Measurements from ENCODE around the gene MALSU1. TPM values are rescaled to one million over a fixed set of nuclear protein-coding genes. Genes with fewer than 3 reads are reported as not detected.

MALSU1 gene
- total RNA-seq, 1 experiment from 2014 or later, result 108 TPM

DNA sequence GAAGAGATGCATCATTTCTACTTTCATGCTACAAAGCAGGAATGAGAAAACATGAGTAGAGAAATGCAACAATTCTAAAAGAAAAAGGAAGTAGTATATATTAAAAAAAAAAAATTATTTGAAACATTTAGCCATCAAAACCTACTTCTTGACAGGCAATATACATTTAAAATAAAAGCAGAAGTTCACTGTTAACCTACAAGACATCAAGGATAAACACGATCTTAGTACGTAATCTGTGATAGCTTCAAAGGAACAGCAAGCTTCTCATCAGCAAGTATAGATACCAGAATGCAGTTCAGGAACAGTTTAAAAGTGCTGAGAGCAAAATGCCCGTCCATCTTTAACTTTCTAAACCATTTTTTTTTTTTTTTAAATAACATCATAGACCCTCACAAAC lies 36.9 kb downstream of the MALSU1 start:
- peaks cover 36% of the 10 kb centered on the region for H3K36me3 ChIP-seq (replicated peaks; ENCODE audit: control insufficient read depth, insufficient read depth, low read length)
- DNase-seq, result no peak

DNA sequence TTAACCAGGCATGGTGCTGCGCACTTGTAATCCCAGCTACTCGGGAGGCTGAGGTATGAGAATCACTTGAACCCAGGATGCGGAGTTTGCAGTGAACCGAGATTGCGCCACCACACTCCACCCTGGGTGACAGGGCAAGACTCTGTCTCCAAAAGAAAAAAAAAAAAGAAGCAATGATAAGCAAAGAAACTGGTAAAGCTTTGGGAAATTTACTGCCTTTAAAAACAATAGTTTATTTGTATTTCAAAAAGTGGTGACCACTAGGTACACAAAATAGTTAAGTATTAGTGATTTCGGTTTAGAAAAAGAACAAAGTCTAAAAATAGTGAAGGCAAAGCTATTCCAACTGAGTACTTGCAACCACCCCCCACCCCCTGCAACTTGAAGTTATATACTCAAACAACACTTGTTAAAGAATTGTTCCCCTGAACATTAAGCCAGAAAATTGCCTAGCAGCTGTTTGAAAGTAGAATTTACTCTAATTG lies 37.7 kb downstream of the MALSU1 start:
- no peaks in the 10 kb centered on the region for H3K27me3 ChIP-seq (ENCODE audit: control insufficient read depth, insufficient read depth, low read length)
- DNase-seq, result no peak
- H3K4me3 ChIP-seq (ENCODE audit: insufficient read depth, low read depth, low read length), result no peak overlapping the region
- H3K36me3 ChIP-seq (replicated peaks; ENCODE audit: control insufficient read depth, insufficient read depth, low read length), result peaks cover 36% of the 10 kb centered on the region

More for the DNA sequence above, 36.9 kb downstream of the MALSU1 start:
- Histone ChIP-seq H3K4me3 (ENCODE audit: insufficient read depth, low read depth, low read length) (no peak overlapping the region), H3K27me3 (ENCODE audit: control insufficient read depth, insufficient read depth, low read length) (no peaks in the 10 kb centered on the region)

DNA sequence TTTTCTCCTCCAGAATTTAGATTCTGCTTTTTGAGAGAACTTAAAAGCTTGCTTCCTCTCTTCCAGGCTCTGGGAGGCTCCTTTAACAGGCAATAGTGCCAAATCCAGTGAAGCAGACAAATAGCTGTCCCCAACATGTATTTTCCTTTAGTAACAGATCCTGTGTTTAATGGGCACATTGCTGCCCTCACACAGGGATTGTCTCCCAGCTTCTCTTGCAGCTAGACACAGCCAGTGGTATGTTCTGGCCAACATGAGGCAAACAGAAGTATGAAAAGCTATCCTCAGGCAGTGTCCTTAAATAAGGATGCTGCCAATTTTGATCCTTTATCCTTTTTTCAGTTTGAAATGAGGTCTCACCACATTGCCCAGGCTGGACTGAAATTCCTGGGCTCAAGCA lies 38.2 kb downstream of the MALSU1 start:
- Histone ChIP-seq H3K4me3 (ENCODE audit: insufficient read depth, low read depth, low read length) (no peak overlapping the region), H3K27me3 (ENCODE audit: control insufficient read depth, insufficient read depth, low read length) (no peaks in the 10 kb centered on the region), H3K36me3 (replicated peaks; ENCODE audit: control insufficient read depth, insufficient read depth, low read length) (peaks cover 38% of the 10 kb centered on the region)
- no peak for DNase-seq

DNA sequence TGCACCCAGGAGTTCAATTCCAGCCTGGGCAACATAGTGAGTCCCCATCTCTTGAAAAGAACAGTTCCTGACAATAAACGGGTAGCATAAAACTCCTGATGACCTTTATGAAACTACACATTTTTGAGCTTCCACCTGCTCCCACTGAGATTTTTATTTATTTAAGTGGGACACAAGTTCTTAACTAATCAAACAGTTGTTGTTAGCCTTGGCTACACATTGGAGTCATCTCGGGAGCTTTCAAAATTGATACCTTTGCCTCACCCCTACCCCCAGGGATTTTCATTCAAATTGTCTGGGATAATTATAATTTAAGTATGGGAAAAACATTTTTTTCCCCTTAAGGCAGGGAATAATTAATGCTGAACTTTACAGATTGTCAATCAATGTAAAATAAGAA lies 39.3 kb downstream of the MALSU1 start:
- Histone ChIP-seq H3K4me3 (ENCODE audit: insufficient read depth, low read depth, low read length) (no peak overlapping the region), H3K36me3 (replicated peaks; ENCODE audit: control insufficient read depth, insufficient read depth, low read length) (peaks cover 38% of the 10 kb centered on the region), H3K27me3 (ENCODE audit: control insufficient read depth, insufficient read depth, low read length) (no peaks in the 10 kb centered on the region)
- no peak for DNase-seq

DNA sequence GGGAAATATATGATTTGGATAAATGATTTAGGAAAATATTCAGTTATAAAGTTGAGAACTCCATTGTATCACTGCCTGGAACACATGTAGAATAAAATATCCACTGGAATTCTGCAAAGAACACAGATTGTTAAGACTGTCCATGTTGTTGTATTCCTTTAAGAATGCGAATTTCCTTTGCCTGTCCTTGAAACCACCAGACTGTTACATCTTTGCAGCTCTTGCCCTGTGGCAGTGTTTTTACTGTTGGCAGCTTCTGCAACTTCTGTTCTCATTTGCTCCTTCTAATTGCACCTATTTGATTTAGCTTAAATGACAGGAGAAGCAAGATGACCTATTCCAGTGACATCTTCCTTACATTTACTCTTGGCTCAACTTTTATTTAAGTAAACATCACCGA lies 39.7 kb downstream of the MALSU1 start:
- peaks cover 35% of the 10 kb centered on the region for H3K36me3 ChIP-seq (replicated peaks; ENCODE audit: control insufficient read depth, insufficient read depth, low read length)
- no peaks in the 10 kb centered on the region for H3K27me3 ChIP-seq (ENCODE audit: control insufficient read depth, insufficient read depth, low read length)
- no peak overlapping the region for H3K4me3 ChIP-seq (ENCODE audit: insufficient read depth, low read depth, low read length)
- DNase-seq, result no peak

DNA sequence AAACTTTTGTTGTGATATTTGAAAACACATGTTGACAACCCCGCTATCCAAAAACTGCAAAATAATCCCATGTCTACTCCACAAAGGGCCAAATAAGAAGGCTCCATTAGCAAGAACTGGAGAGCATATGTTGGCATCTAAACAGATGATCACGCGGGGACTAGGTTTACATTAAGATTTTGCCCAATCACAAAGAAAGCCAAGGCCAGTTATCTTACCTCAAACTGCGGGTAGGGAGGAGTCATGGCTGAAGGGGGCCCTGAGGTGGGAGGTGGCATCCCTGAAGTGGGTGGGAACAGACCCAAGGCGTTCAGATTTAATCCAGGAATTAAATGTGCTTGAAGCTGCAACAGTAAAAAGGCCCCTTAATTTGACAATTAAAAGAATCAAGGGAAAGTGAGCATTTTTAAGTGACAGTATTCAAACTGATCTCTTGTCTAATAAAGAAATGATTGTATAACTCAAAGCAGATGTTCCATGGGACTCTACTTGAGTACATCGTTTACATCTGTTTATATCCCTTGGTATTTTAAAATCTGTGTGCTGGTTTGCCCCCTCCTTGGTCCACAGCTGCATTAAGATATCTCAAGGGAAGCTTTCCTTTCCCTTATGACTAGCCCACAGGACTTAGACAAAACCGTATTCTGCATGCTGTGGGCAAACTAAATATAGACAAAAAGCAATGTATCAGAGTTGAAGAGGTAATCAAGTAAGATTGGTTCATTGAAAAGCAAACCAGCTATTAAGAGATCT lies 42.9 kb downstream of the MALSU1 start:
- DNase-seq, result no peak
- Histone ChIP-seq H3K4me3 (ENCODE audit: insufficient read depth, low read depth, low read length) (no peak overlapping the region), H3K27me3 (ENCODE audit: control insufficient read depth, insufficient read depth, low read length) (no peaks in the 10 kb centered on the region), H3K36me3 (replicated peaks; ENCODE audit: control insufficient read depth, insufficient read depth, low read length) (peaks cover 32% of the 10 kb centered on the region)

DNA sequence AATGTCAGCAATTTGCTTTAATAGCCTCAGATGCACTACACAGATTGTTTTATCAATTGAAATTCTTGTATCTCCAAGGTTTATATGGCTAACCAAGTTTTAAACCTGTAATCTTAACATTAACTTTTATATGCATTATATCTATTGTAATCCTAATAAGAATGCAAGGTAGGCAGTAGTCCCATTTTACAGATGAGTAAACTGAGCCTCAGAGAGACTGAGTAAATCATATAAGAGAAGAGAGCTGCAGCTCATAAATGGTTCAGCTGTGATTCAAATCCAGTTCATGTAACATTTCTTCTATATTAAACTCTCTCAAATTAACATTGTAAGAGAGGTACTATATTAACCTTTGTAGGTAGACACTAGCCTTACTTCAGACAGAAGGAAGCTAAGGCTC lies 44.0 kb downstream of the MALSU1 start:
- no peaks in the 10 kb centered on the region for H3K27me3 ChIP-seq (ENCODE audit: control insufficient read depth, insufficient read depth, low read length)
- peaks cover 33% of the 10 kb centered on the region for H3K36me3 ChIP-seq (replicated peaks; ENCODE audit: control insufficient read depth, insufficient read depth, low read length)
- H3K4me3 ChIP-seq (ENCODE audit: insufficient read depth, low read depth, low read length), result no peak overlapping the region
- DNase-seq, result no peak

DNA sequence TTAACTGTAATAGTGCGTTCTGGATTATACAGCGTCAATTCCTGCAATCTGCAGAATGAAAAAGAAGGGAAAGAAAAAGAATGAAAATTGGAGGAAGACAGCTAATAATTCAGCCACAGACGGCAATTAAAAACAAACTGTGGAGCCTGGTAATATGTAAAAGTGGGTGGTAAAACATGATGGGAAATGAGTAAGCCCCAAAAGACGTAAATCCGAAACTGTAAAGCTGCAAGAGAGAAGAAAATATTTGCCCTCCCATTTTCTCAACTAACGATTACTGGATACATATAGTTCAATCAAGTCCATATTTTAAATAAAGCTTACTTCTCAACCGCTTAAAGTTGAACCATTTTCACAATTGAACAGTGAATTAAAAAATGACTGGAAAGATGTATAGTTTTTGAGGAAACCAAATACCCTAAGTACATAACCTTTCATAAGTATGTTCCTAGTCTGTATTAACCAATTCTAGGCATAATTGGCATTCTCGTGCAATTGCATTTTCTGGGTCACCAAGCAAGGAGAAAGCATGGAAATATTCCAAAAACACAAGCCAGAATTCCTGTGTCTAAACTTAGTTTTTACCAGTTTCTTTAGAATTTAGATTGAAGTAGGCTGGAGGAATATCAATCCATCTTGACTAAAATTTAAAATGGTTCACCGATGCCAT lies 44.8 kb downstream of the MALSU1 start:
- no peak for DNase-seq
- Histone ChIP-seq H3K36me3 (replicated peaks; ENCODE audit: control insufficient read depth, insufficient read depth, low read length) (peaks cover 31% of the 10 kb centered on the region), H3K27me3 (ENCODE audit: control insufficient read depth, insufficient read depth, low read length) (no peaks in the 10 kb centered on the region), H3K4me3 (ENCODE audit: insufficient read depth, low read depth, low read length) (no peak overlapping the region)

DNA sequence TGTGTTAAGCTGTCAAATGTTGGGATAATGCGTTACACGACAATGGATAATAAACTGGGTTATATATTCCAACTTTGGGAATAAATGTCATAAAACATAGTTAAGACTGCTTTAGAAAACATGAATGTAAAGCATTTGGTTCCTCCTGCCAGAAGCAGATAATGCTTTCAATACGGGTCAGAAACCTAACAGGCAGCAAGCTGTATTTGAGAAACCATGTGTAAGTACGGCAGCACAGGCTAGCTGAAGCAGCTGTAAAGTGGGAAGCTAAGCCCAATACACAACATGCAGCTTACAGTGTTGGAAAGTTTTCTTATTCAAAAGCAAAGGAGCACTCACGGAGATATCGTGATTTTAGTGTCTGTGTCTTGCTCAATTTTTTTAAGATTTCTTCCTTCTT lies 46.5 kb downstream of the MALSU1 start:
- Histone ChIP-seq H3K36me3 (replicated peaks; ENCODE audit: control insufficient read depth, insufficient read depth, low read length) (peaks cover 26% of the 10 kb centered on the region), H3K27me3 (ENCODE audit: control insufficient read depth, insufficient read depth, low read length) (no peaks in the 10 kb centered on the region), H3K4me3 (ENCODE audit: insufficient read depth, low read depth, low read length) (no peak overlapping the region)
- no peak for DNase-seq

DNA sequence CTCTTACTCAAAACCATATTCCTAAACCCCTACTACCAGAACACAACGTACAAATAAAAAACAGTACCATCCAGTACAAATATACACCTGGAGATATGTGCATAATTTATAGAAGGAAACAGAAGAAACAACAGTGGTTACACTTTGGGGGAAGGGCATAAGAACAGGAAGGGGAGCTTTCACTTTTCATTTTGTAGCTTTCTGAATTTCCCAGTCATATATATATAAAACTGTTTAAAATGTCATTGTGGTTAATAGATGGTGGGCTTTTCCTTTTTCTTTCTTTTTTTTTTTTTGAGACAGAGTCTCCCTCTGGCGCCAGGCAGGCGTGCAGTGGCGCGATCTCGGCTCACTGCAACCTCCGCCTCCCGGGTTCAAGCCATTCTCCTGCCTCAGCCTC lies 47.2 kb downstream of the MALSU1 start:
- no peaks in the 10 kb centered on the region for H3K27me3 ChIP-seq (ENCODE audit: control insufficient read depth, insufficient read depth, low read length)

DNA sequence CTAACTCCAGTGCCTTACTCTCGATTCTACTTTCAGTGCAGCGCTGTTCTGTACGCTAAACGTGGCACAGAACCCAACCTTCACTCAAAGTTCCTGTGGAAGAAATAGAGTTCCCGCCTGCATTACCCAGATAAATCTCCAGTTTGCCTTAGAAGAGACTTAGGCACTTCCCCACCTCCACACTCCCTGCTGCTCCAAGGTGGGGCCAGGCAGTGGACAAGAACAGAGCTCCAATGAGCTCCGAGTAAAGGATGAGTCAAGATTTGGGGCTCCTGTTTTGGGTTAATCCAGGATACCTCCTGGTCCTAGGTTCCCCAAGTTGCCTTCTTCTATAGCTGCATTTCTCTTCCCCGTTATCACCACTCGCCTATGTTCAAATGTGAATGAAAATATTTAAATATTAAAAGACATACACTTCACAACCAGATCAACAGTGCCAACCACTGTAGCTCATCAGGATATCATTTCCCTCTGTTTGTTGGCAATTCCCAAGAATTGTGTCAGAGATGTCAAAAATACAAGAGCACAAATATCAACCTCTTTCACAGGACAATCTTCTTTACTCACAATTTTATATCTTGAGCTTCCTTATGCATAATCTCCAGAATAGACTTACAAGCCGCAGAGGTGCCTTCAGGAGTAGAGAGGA lies 48.0 kb downstream of the MALSU1 start:
- Histone ChIP-seq H3K27me3 (ENCODE audit: control insufficient read depth, insufficient read depth, low read length) (no peaks in the 10 kb centered on the region), H3K4me3 (ENCODE audit: insufficient read depth, low read depth, low read length) (no peak overlapping the region), H3K36me3 (replicated peaks; ENCODE audit: control insufficient read depth, insufficient read depth, low read length) (peaks cover 28% of the 10 kb centered on the region)
- DNase-seq, result no peak

More for the DNA sequence above, 47.2 kb downstream of the MALSU1 start:
- Histone ChIP-seq H3K4me3 (ENCODE audit: insufficient read depth, low read depth, low read length) (no peak overlapping the region), H3K36me3 (replicated peaks; ENCODE audit: control insufficient read depth, insufficient read depth, low read length) (peaks cover 29% of the 10 kb centered on the region)
- no peak for DNase-seq

DNA sequence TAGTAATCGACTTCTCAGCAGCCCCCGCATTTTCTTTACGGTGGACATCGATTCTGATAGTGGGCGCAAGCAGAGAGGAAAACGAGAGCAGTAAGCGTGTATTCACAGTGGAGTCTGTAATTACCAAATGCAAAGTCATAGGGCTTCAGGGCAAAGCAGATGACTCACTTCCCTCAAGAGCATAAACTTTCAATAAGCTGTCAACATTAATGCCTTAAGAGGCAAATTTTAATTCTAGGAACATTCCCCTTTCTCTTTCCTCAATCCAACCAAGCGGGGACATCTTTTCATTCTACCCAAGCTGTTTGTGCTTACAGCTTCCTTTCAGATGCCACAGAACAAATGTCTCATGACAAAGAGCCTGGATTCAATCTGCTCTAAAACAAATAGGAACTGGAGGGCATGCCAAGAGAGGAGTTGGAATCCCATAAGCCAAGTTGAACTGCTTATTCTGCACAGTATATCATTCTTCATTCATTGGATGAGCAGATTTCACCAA lies 48.6 kb downstream of the MALSU1 start:
- Histone ChIP-seq H3K36me3 (replicated peaks; ENCODE audit: control insufficient read depth, insufficient read depth, low read length) (peaks cover 24% of the 10 kb centered on the region), H3K27me3 (ENCODE audit: control insufficient read depth, insufficient read depth, low read length) (no peaks in the 10 kb centered on the region), H3K4me3 (ENCODE audit: insufficient read depth, low read depth, low read length) (no peak overlapping the region)
- DNase-seq, result no peak

DNA sequence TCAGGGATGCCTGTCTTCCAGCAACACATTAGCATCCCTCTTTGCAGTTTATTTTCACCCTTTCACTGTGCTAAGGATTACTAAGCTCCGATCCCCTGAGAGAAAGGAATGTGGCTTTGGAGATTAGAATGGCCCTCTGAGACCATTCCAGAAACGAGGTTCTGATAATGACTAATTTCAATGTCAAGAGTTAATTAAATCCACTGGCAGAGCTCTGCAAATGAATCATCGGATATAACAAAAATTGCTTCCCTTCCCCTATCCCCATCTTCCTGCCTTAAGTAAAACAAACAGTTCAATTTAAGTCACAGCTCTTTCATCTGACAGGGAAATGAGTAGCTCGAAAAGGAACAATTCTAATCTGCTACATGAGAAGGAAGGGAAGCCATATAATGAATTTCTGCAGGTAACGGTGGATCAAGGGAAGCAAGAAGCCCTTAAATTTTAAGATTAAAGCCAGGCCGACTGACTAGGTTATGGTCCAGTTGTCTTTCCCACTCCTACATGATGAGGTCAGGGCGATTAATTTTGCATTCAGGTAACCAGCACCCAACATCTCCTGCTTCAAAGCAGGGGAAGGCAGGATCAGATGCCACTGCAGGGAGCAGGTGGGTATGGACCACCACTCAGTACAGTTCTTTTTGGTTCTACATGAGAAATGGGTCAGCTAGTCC lies 50.5 kb downstream of the MALSU1 start:
- peaks cover 22% of the 10 kb centered on the region for H3K36me3 ChIP-seq (replicated peaks; ENCODE audit: control insufficient read depth, insufficient read depth, low read length)
- peak; percentile 49 for DNase-seq
- H3K27me3 ChIP-seq (ENCODE audit: control insufficient read depth, insufficient read depth, low read length), result no peaks in the 10 kb centered on the region
- H3K4me3 ChIP-seq (ENCODE audit: insufficient read depth, low read depth, low read length), result no peak overlapping the region

DNA sequence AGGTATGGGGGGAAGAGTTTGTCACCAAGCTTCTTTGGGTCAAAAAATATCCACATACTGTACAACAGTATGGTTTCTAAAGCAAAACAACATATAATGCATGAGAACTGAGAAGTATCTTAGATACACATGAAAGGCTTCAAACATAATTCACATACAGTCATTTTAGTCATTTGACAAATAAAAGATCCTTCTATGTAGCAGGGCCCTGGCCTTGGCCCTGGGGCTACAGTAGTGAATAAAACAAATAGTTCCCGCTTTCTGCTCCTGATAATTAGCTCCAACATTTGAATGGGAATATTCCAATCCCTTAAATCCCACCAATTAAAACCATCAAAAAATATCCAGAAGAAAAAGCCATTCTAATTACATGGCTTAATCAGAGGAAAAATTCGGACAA lies 51.3 kb downstream of the MALSU1 start:
- H3K36me3 ChIP-seq (replicated peaks; ENCODE audit: control insufficient read depth, insufficient read depth, low read length), result peaks cover 20% of the 10 kb centered on the region
- no peak overlapping the region for H3K4me3 ChIP-seq (ENCODE audit: insufficient read depth, low read depth, low read length)
- DNase-seq, result no peak
- H3K27me3 ChIP-seq (ENCODE audit: control insufficient read depth, insufficient read depth, low read length), result no peaks in the 10 kb centered on the region
